AG09309 (cell line): Measurements from ENCODE around the gene CRACR2B.

Source experiments
- DNase-seq: peaks from one replicate; pipeline ENCODE4 v3.0.0-alpha.2; 2010; ENCODE audit warnings: low read depth
- H3K4me3 ChIP-seq: 2 replicates; pipeline ENCODE4 v1.5.1; 2011; ENCODE audit warnings: mild to moderate bottlenecking, low read depth, low read length, moderate library complexity; ENCODE audit not compliant: control insufficient read depth
- CTCF ChIP-seq: IDR thresholded peaks from 2 replicates; pipeline ENCODE4 v1.5.1; 2011; ENCODE audit warnings: mild to moderate bottlenecking, low read depth, low read length, inconsistent platforms; ENCODE audit not compliant: insufficient read depth, control insufficient read depth; ENCODE audit errors: missing control alignments

The CRACR2B gene

GRCh38 chr11:831118-831864 is 3.6 kb downstream of the CRACR2B start:
- H3K4me3 ChIP-seq = no peak overlapping the region
- no peak for TF ChIP-seq CTCF
- no peak for DNase-seq

GRCh38 chr11:831961-832528 is 4.3 kb downstream of the CRACR2B start:
- no peak for TF ChIP-seq CTCF
- H3K4me3 ChIP-seq = peak overlapping the region; percentile 63
- DNase-seq = no peak

DNA sequence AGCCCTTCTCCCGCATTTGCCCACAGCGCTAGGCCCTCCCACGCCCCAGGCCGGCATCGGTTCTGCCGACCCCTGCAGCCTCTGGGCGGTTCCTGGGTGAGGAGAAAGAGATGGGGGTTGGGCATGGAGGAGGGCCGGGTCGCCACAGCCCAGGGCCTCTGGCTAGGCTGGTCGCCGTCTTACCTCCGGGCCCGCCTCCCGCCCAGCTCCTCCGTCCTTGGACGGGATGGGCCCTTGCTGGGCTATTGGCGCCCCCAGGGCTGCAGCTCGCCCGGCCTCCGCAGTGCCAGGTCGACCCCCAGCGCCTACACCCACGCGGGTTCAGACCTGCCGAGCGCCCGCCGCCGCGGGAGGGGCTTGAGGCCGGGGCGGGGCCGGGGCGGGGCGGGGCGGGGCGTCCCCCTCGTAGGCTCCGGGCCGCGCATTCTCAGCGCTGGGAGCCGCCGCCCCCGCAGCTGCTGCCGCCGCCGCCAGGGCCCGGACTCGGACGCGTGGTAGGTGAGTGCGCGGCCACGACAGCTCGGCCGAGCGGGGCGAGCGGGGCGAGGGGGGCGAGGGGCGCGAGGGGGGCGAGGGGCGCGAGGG is 4.9 kb downstream of the CRACR2B start, which contains the start of gene CD151:
Gene CD151, plus strand, starts transcription at position 424 of the 585 bp plus-strand sequence. CDS start 3,118 bp downstream, outside the sequence.
- peak within 1 kb of the TSS; percentile 63 for H3K4me3 ChIP-seq
- DNase-seq = no peak
- no peak for TF ChIP-seq CTCF

DNA sequence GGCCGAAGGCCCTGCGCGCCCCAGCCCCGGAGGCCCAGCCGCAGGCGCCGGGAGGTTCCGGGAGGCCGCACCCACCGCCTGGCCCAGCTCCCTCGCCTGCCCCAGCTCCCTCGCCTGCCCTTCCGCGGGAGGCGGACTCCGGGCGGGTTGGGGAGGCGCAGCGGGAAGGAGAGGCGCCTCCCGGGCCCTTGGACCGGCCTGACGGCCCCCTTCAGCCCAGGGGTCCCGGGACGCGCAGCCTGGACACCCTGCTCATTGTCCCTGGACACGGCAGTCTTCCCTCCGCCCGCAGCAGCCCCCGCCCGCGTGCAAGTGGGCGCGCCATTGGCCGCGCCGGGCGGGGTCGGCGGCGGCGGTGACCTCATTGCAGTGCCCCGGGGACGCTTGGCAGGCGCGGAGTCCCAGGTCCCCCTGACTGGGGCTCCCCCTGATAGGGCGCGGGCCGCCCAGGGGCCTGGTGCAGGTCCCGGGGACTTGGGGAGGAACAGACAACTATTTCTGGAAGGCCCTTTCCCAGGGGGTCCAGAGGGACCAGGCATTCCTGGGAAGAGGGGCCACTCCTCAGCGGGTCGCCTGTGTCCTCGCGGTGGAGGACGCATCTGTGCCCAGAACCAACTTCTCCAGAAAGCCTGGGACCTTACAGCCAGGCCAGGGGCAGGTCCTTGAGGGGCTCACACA is 5.5 kb downstream of the CRACR2B start:
- no peak for TF ChIP-seq CTCF
- H3K4me3 ChIP-seq = peak overlapping the region; percentile 63
- DNase-seq = no peak

- no peak for DNase-seq
- no peak for TF ChIP-seq CTCF
- H3K4me3 ChIP-seq = peak overlapping the region; percentile 63
Measured at GRCh38 chr11:833849-834311, 6.2 kb downstream of the CRACR2B start.
